Measurements from ENCODE around the gene ZNF474.

Gene ZNF474

DNA sequence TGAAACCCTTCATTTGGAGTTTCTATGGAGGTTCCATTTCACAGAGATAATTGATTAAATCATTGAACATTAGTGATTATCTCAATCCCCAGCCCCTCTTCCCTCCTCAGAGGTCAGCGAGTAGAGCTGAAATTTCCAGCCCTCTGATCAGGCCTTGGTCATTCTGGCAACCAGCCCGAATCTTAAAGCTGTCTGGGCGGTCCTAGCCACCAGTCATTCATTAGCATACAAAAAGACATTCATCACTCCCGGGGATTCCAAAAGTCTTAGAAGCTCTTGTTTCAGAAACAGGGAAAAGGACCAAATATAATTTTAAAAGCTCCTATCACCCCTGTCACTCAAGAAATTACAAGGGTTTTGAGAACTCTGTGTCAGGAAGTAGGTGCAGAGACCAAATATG lies 41.3 kb downstream of the ZNF474 start:
- H3K4me3 ChIP-seq (ENCODE audit: low read depth, low read length): no peak overlapping the region
- no peak for TF ChIP-seq CTCF (IDR thresholded peaks at IDR 0.05; ENCODE audit: control insufficient read depth, extremely low read depth, insufficient read depth)
- DNase-seq (ENCODE audit: low read depth): no peak

DNA sequence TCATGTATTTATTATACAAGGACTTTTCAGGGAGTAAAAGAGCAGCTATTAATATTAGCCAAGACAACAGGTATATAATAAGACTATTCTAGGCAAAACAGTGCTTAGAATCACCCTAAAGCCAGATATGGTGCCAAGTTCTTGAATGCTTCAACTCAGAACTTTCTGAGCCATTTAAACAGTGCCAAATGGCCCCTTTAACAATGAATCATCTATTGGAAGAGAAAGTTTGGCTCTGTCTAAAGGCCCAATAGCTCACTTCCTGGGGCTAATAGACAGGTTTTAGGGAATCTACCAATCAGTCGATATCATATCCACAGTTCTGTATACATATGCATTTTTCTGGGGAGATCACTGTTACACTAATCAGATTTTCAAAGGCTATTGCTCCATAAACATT lies 42.9 kb downstream of the ZNF474 start:
- DNase-seq (ENCODE audit: low read depth): no peak
- no peak overlapping the region for H3K4me3 ChIP-seq (ENCODE audit: low read depth, low read length)
- no peak for TF ChIP-seq CTCF (IDR thresholded peaks at IDR 0.05; ENCODE audit: control insufficient read depth, extremely low read depth, insufficient read depth)

GRCh38 chr5:122173474-122174415 lies 44.4 kb downstream of the ZNF474 start:
- H3K4me3 ChIP-seq (ENCODE audit: low read depth, low read length): no peak overlapping the region
- TF ChIP-seq CTCF (IDR thresholded peaks at IDR 0.05; ENCODE audit: control insufficient read depth, extremely low read depth, insufficient read depth): no peak
- no peak for DNase-seq (ENCODE audit: low read depth)

GRCh38 chr5:122175091-122175490 lies 45.7 kb downstream of the ZNF474 start:
- no peak for TF ChIP-seq CTCF (IDR thresholded peaks at IDR 0.05; ENCODE audit: control insufficient read depth, extremely low read depth, insufficient read depth)
- H3K4me3 ChIP-seq (ENCODE audit: low read depth, low read length): no peak overlapping the region
- DNase-seq (ENCODE audit: low read depth): no peak

DNA sequence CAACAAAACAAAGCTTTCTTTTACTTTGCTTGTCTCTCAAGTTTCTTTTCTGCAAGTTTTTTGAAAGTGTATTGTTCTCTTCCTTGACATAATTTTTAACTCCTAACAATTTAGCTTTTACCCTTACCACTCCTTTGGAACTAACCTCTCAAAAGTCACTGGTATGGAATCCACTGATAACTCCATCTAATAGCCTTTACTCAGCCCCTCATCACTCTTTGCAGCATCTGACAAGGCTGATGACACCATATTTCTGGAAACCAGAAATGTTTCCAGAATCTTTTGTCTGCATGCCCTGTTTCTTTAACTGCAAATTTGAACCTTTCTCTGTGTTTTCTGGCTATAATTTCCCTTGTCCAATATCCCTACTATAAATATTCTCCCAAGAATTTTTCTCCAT lies 46.5 kb downstream of the ZNF474 start:
- TF ChIP-seq CTCF (IDR thresholded peaks at IDR 0.05; ENCODE audit: control insufficient read depth, extremely low read depth, insufficient read depth): no peak
- no peak overlapping the region for H3K4me3 ChIP-seq (ENCODE audit: low read depth, low read length)

GRCh38 chr5:122177161-122177560 lies 47.8 kb downstream of the ZNF474 start:
- TF ChIP-seq CTCF (IDR thresholded peaks at IDR 0.05; ENCODE audit: control insufficient read depth, extremely low read depth, insufficient read depth): no peak
- no peak for DNase-seq (ENCODE audit: low read depth)

More for the DNA sequence above, 46.5 kb downstream of the ZNF474 start:
- no peak for DNase-seq (ENCODE audit: low read depth)

More at GRCh38 chr5:122177161-122177560, 47.8 kb downstream of the ZNF474 start:
- H3K4me3 ChIP-seq (ENCODE audit: low read depth, low read length): no peak overlapping the region

All from LNCaP clone FGC (cell line).